Panc1 (cell line): ENCODE measurements around the gene DNAAF5. TPM values are rescaled to one million over a fixed set of nuclear protein-coding genes. Genes with fewer than 3 reads are reported as not detected.

ENCODE experiments used
- ATAC-seq: fragments of 200-7000 bp; cut with Tn5 transposase; 2 replicates; pipeline ENCODE4 v1.9.1; 2020; ENCODE audit warnings: mild to moderate bottlenecking, moderate library complexity
- BruUV-seq: library from RNA; stranded (reverse); fragments of 400-500 nt; replicated peaks from 2 replicates; lab custom pipeline; 2021; lab: Mats Ljungman, UMichigan
- CTCF ChIA-PET: fragments of 300-600 bp; sonication (Branson Sonifier 250); formaldehyde crosslinking; loops from one replicate; lab custom pipeline; 2022; ENCODE audit warnings: antibody characterized with exemption; lab: Charles Lee
- POLR2A ChIA-PET: fragments of 300-600 bp; sonication (Branson Sonifier 250); formaldehyde crosslinking; loops from one replicate; lab custom pipeline; 2022; ENCODE audit warnings: antibody characterized with exemption; lab: Charles Lee
- DNase-seq: peaks from one replicate; pipeline ENCODE4 v3.0.0-alpha.2; 2010; ENCODE audit warnings: low read depth, low spot score
- H3K27ac ChIP-seq: 2 replicates; pipeline ENCODE4 v1.5.1; 2011; ENCODE audit warnings: mild to moderate bottlenecking, low read length, inconsistent platforms
- H3K27me3 ChIP-seq: fragments of 200-500 bp; sonication (Bioruptor generic); 2 replicates; pipeline ENCODE4 v1.6.0; 2014; ENCODE audit warnings: low read length, inconsistent platforms; ENCODE audit not compliant: control insufficient read depth, insufficient read depth
- H3K36me3 ChIP-seq: fragments of 200-500 bp; sonication (Bioruptor generic); 2 replicates; pipeline ENCODE4 v1.5.1; 2014; ENCODE audit warnings: inconsistent platforms, mild to moderate bottlenecking, low read length, moderate library complexity; ENCODE audit not compliant: control insufficient read depth, insufficient read depth
- H3K4me1 ChIP-seq: 2 replicates; pipeline ENCODE4 v1.5.1; 2011; ENCODE audit warnings: inconsistent platforms, mild to moderate bottlenecking, low read length, moderate library complexity; ENCODE audit not compliant: control insufficient read depth, insufficient read depth
- H3K4me3 ChIP-seq, 2 experiments: 2 replicates each; pipeline ENCODE4 v1.5.1; 2011 to 2012; ENCODE audit warnings: low read depth in 2 of 2, low read length in 2 of 2, mild to moderate bottlenecking in 2 of 2, inconsistent platforms in 1 of 2, moderate library complexity in 1 of 2
- H3K9me3 ChIP-seq: fragments of 200-500 bp; sonication (Bioruptor generic); 2 replicates; pipeline ENCODE4 v1.5.1; 2014; ENCODE audit warnings: low read depth, mild to moderate bottlenecking, inconsistent platforms, low read length, moderate library complexity; ENCODE audit not compliant: control insufficient read depth, insufficient read depth
- POLR2AphosphoS5 ChIP-seq: IDR thresholded peaks from 2 replicates; pipeline ENCODE4 v1.6.1; 2012; ENCODE audit warnings: mild to moderate bottlenecking, low read depth, low read length, moderate library complexity
- REST ChIP-seq, 2 experiments: IDR thresholded peaks; 2 replicates each; pipeline ENCODE4 v1.6.1; 2011 to 2012; ENCODE audit warnings: low read depth in 2 of 2, control low read depth in 1 of 2, low read length in 1 of 2, mild to moderate bottlenecking in 1 of 2, moderate library complexity in 1 of 2; ENCODE audit not compliant: insufficient read depth in 1 of 2
- SIN3A ChIP-seq: IDR thresholded peaks from 2 replicates; pipeline ENCODE4 v1.6.1; 2012; ENCODE audit warnings: low read depth, mild to moderate bottlenecking, low read length, moderate library complexity, borderline replicate concordance; ENCODE audit not compliant: insufficient read depth
- TCF7L2 ChIP-seq: IDR thresholded peaks from 2 replicates; pipeline ENCODE4 v1.6.1; 2011; ENCODE audit warnings: mild to moderate bottlenecking, low read depth, low read length, inconsistent platforms
- in situ Hi-C: cut with HindIII; loops from 2 replicates; pipeline ENCODE4 v1.10.0; 2016; ENCODE audit warnings: low sequenced_read_pairs, low pct_unique_long_range_greater_than_20kb
- intact Hi-C: fragments of 100-400 bp; cut with micrococcal nuclease; formaldehyde crosslinking; loops from one replicate; pipeline ENCODE4 v1.10.0; 2022; ENCODE audit not compliant: unreplicated experiment
- total RNA-seq: library from RNA; stranded (reverse); gene quantifications from one replicate; pipeline ENCODE4 v1.2.1, GENCODE V29; 2021; ENCODE audit not compliant: unreplicated experiment
- TF ChIP-seq, protein P1 (sequence below): fragments of 450-650 bp; IDR thresholded peaks from 2 replicates; pipeline ENCODE4 v1.5.1; 2017; ENCODE audit warnings: mild to moderate bottlenecking

DNAAF5 gene
- total RNA-seq, 1 experiment from 2014 or later = 79.5 TPM

- Histone ChIP-seq H3K27me3 (no peaks in the 10 kb centered on the region), H3K4me3 (no peak overlapping the region), H3K4me1 (no peaks in the 10 kb centered on the region), H3K27ac (no peak overlapping the region), H3K36me3 (peaks cover 19% of the 10 kb centered on the region), H3K9me3 (no peaks in the 10 kb centered on the region)
- DNase-seq (no peak), ATAC-seq (no peak)
- CTCF ChIA-PET = no interaction called here
- TF ChIP-seq SIN3A (no peak), POLR2AphosphoS5 (no peak), REST (IDR thresholded peaks at IDR 0.05; ENCODE audit: insufficient read depth in 1 of 2, low read depth in 2 of 2, low read length in 1 of 2) (no peak), TCF7L2 (no peak)
- TF ChIP-seq, protein P1, sequence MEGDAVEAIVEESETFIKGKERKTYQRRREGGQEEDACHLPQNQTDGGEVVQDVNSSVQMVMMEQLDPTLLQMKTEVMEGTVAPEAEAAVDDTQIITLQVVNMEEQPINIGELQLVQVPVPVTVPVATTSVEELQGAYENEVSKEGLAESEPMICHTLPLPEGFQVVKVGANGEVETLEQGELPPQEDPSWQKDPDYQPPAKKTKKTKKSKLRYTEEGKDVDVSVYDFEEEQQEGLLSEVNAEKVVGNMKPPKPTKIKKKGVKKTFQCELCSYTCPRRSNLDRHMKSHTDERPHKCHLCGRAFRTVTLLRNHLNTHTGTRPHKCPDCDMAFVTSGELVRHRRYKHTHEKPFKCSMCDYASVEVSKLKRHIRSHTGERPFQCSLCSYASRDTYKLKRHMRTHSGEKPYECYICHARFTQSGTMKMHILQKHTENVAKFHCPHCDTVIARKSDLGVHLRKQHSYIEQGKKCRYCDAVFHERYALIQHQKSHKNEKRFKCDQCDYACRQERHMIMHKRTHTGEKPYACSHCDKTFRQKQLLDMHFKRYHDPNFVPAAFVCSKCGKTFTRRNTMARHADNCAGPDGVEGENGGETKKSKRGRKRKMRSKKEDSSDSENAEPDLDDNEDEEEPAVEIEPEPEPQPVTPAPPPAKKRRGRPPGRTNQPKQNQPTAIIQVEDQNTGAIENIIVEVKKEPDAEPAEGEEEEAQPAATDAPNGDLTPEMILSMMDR = no peak
- intact Hi-C loops = no loop called here
- POLR2A ChIA-PET = no interaction called here
- BruUV-seq = no TSS peak
- in situ Hi-C loops = no loop called here
Observed at GRCh38 chr7:780516-780915, 54.0 kb downstream of the DNAAF5 start.

GRCh38 chr7:781186-781849 lies 54.8 kb downstream of the DNAAF5 start:
- Histone ChIP-seq H3K4me1 (no peaks in the 10 kb centered on the region), H3K27me3 (no peaks in the 10 kb centered on the region), H3K4me3 (no peak overlapping the region), H3K27ac (no peak overlapping the region), H3K9me3 (no peaks in the 10 kb centered on the region), H3K36me3 (peaks cover 16% of the 10 kb centered on the region)
- CTCF ChIA-PET = no interaction called here
- DNase-seq (no peak), ATAC-seq (no peak)
- in situ Hi-C loops = no loop called here
- intact Hi-C loops = no loop called here
- TF ChIP-seq POLR2AphosphoS5 (no peak), SIN3A (no peak), TCF7L2 (no peak), REST (IDR thresholded peaks at IDR 0.05; ENCODE audit: insufficient read depth in 1 of 2, low read depth in 2 of 2, low read length in 1 of 2) (no peak)
- TF ChIP-seq, protein P1 = no peak
- BruUV-seq = no TSS peak
- POLR2A ChIA-PET = no interaction called here
